ENCODE results near the gene TWNK.

TWNK gene

GRCh38 chr10:101027106-101027720 lies 39.9 kb downstream of the TWNK start:
- TF ChIP-seq CTCF (IDR thresholded peaks at IDR 0.05; ENCODE audit: insufficient read depth, low read length) = no peak
- TF ChIP-seq GABPA (IDR thresholded peaks at IDR 0.05; ENCODE audit: low read depth) = no peak
- no peak for TF ChIP-seq REST (IDR thresholded peaks at IDR 0.05; ENCODE audit: insufficient replicate concordance, low read depth)
- no peak for TF ChIP-seq POLR2AphosphoS5 (IDR thresholded peaks at IDR 0.05; ENCODE audit: low read depth)
- TF ChIP-seq SPI1 (IDR thresholded peaks at IDR 0.05; ENCODE audit: borderline replicate concordance, low read depth) = no peak
- Histone ChIP-seq H3K27ac (replicated peaks) (no peak overlapping the region; the same call in 1 of the 2 replicates), H3K27me3 (ENCODE audit: insufficient read depth, poor library complexity, severe bottlenecking) (no peaks in the 10 kb centered on the region), H3K4me3 (replicated peaks; ENCODE audit: insufficient read depth, low read length) (no peak overlapping the region; the same call in 1 of the 2 replicates)
- peak; percentile 26 to 67 for DNase-seq (ENCODE audit: low read depth in 1 of 2, low spot score in 1 of 2)

- no peaks in the 10 kb centered on the region for H3K27me3 ChIP-seq (ENCODE audit: insufficient read depth, poor library complexity, severe bottlenecking)
- TF ChIP-seq REST (IDR thresholded peaks at IDR 0.05; ENCODE audit: insufficient replicate concordance, low read depth) (no peak), SPI1 (IDR thresholded peaks at IDR 0.05; ENCODE audit: borderline replicate concordance, low read depth) (no peak), GABPA (IDR thresholded peaks at IDR 0.05; ENCODE audit: low read depth) (no peak), POLR2AphosphoS5 (IDR thresholded peaks at IDR 0.05; ENCODE audit: low read depth) (no peak), CTCF (IDR thresholded peaks at IDR 0.05; ENCODE audit: insufficient read depth, low read length) (no peak)
- DNase-seq (ENCODE audit: low read depth in 1 of 2, low spot score in 1 of 2) = peak; percentile 46 to 78
- H3K27ac ChIP-seq (replicated peaks) = peak overlapping the region; percentile 49
- no peak overlapping the region; the same call in 1 of the 2 replicates for H3K4me3 ChIP-seq (replicated peaks; ENCODE audit: insufficient read depth, low read length)
Measured at GRCh38 chr10:101028446-101029337, 41.3 kb downstream of the TWNK start.

- H3K27me3 ChIP-seq (ENCODE audit: insufficient read depth, poor library complexity, severe bottlenecking) = no peaks in the 10 kb centered on the region
- TF ChIP-seq GABPA (IDR thresholded peaks at IDR 0.05; ENCODE audit: low read depth) (no peak), POLR2AphosphoS5 (IDR thresholded peaks at IDR 0.05; ENCODE audit: low read depth) (no peak), CTCF (IDR thresholded peaks at IDR 0.05; ENCODE audit: insufficient read depth, low read length) (peak; percentile 5), REST (IDR thresholded peaks at IDR 0.05; ENCODE audit: insufficient replicate concordance, low read depth) (no peak), SPI1 (IDR thresholded peaks at IDR 0.05; ENCODE audit: borderline replicate concordance, low read depth) (no peak)
- no peak for DNase-seq (ENCODE audit: low read depth in 1 of 2, low spot score in 1 of 2)
- H3K27ac ChIP-seq (replicated peaks) = no peak overlapping the region
- H3K4me3 ChIP-seq (replicated peaks; ENCODE audit: insufficient read depth, low read length) = peak overlapping the region; percentile 74
Measured at GRCh38 chr10:101029520-101030295, 42.4 kb downstream of the TWNK start.

Data from HL-60 (cell line).